Glutamatergic neuron (in vitro differentiated cells): ENCODE measurements around the gene CASP2. TPM values are rescaled to one million over a fixed set of nuclear protein-coding genes. Genes with fewer than 3 reads are reported as not detected.

ENCODE experiments used
- DNase-seq: peaks from one replicate; pipeline ENCODE4 v3.0.0; 2022
- H3K27ac Mint-ChIP-seq: one replicate; pipeline ENCODE4 v1.8.0; 2020; ENCODE audit warnings: mild to moderate bottlenecking, mixed read lengths, inconsistent platforms; ENCODE audit not compliant: unreplicated experiment
- H3K27me3 Mint-ChIP-seq: one replicate; pipeline ENCODE4 v1.8.0; 2020; ENCODE audit warnings: mild to moderate bottlenecking, moderate library complexity, mixed read lengths, inconsistent platforms; ENCODE audit not compliant: unreplicated experiment
- H3K36me3 Mint-ChIP-seq: one replicate; pipeline ENCODE4 v1.8.0; 2020; ENCODE audit warnings: mild to moderate bottlenecking, mixed read lengths, inconsistent platforms; ENCODE audit not compliant: unreplicated experiment
- H3K4me1 Mint-ChIP-seq: one replicate; pipeline ENCODE4 v1.8.0; 2020; ENCODE audit warnings: mild to moderate bottlenecking, low read depth, mixed read lengths, inconsistent platforms; ENCODE audit not compliant: unreplicated experiment
- H3K4me3 Mint-ChIP-seq: one replicate; pipeline ENCODE4 v1.8.0; 2020; ENCODE audit warnings: mild to moderate bottlenecking, mixed read lengths, inconsistent platforms; ENCODE audit not compliant: unreplicated experiment
- H3K9me3 Mint-ChIP-seq: one replicate; pipeline ENCODE4 v1.8.0; 2020; ENCODE audit warnings: mild to moderate bottlenecking, moderate library complexity, mixed read lengths, inconsistent platforms; ENCODE audit not compliant: unreplicated experiment
- CTCF ChIP-seq: fragments of 200-600 bp; sonication (generic); IDR thresholded peaks from one replicate; pipeline ENCODE4 v1.5.0; 2021; ENCODE audit not compliant: partially characterized antibody, unreplicated experiment
- total RNA-seq: library from RNA; stranded (reverse); fragmentation: NEBNext Ultra II Directional; extraction: Animal tissue kit (Norgen Biotek cat#: 25700); gene quantifications from one replicate; pipeline ENCODE4 v1.2.1, GENCODE V29; 2021; ENCODE audit not compliant: unreplicated experiment

CASP2 gene
- total RNA-seq, 1 donor from 2014 or later, result 59.2 TPM

GRCh38 chr7:143248761-143249354 is 39.3 kb upstream of the CASP2 start:
- Mint-ChIP-seq H3K4me1 (peaks cover 2% of the 10 kb centered on the region), H3K4me3 (no peak overlapping the region), H3K27ac (no peak overlapping the region), H3K27me3 (peaks cover 5% of the 10 kb centered on the region), H3K36me3 (peaks cover 20% of the 10 kb centered on the region), H3K9me3 (peaks cover 3% of the 10 kb centered on the region)
- TF ChIP-seq CTCF, result no peak
- DNase-seq, result no peak

GRCh38 chr7:143250199-143250598 is 38.0 kb upstream of the CASP2 start:
- Mint-ChIP-seq H3K9me3 (peaks cover 3% of the 10 kb centered on the region), H3K27ac (no peak overlapping the region), H3K27me3 (peaks cover 5% of the 10 kb centered on the region), H3K4me1 (no peaks in the 10 kb centered on the region), H3K4me3 (no peak overlapping the region), H3K36me3 (peaks cover 26% of the 10 kb centered on the region)
- no peak for TF ChIP-seq CTCF
- no peak for DNase-seq

- Mint-ChIP-seq H3K27ac (no peak overlapping the region), H3K27me3 (peaks cover 5% of the 10 kb centered on the region), H3K4me3 (no peak overlapping the region), H3K36me3 (peaks cover 26% of the 10 kb centered on the region), H3K4me1 (no peaks in the 10 kb centered on the region), H3K9me3 (peaks cover 3% of the 10 kb centered on the region)
- no peak for DNase-seq
- no peak for TF ChIP-seq CTCF
These were observed 37.3 kb upstream of the CASP2 start for GRCh38 chr7:143250822-143251221.

- Mint-ChIP-seq H3K27me3 (peaks cover 2% of the 10 kb centered on the region), H3K4me3 (no peak overlapping the region), H3K27ac (no peak overlapping the region), H3K9me3 (peaks cover 3% of the 10 kb centered on the region), H3K4me1 (no peaks in the 10 kb centered on the region), H3K36me3 (peaks cover 26% of the 10 kb centered on the region)
- DNase-seq, result no peak
- no peak for TF ChIP-seq CTCF
These were observed 36.1 kb upstream of the CASP2 start for GRCh38 chr7:143252006-143252405.

GRCh38 chr7:143255564-143255963 is 32.6 kb upstream of the CASP2 start:
- no peak for TF ChIP-seq CTCF

More at GRCh38 chr7:143255564-143255963, 32.6 kb upstream of the CASP2 start:
- H3K4me3 Mint-ChIP-seq, result no peak overlapping the region
- H3K9me3 Mint-ChIP-seq, result peaks cover 1% of the 10 kb centered on the region
- H3K27me3 Mint-ChIP-seq, result no peaks in the 10 kb centered on the region
- H3K4me1 Mint-ChIP-seq, result no peaks in the 10 kb centered on the region
- H3K27ac Mint-ChIP-seq, result no peak overlapping the region
- H3K36me3 Mint-ChIP-seq, result peaks cover 16% of the 10 kb centered on the region
- DNase-seq, result no peak
